SK-N-SH treated with all-trans-retinoic acid at 6 μM for 48 hours (cell line): ENCODE measurements around the gene SULT1A1.
"Not testable (repeated sequence)": the region's sequence is repeated elsewhere in the genome, so short reads cannot be mapped to it uniquely, and the experiment has no call there.

Experiments used
- ATAC-seq: fragments of 200-7000 bp; cut with Tn5 transposase; 3 replicates; pipeline ENCODE4 v1.9.1; 2020; ENCODE audit warnings: mild to moderate bottlenecking, moderate library complexity
- ARNTL ChIP-seq: fragments of 450-650 bp; formaldehyde crosslinking; IDR thresholded peaks from 2 replicates; pipeline ENCODE4 v1.5.0; 2020; ENCODE audit warnings: low read depth, mild to moderate bottlenecking, moderate library complexity, borderline replicate concordance
- CSDC2 ChIP-seq: fragments of 250-450 bp; sonication (Bioruptor Pico); IDR thresholded peaks from 2 replicates; pipeline ENCODE4 v1.5.0; 2020; ENCODE audit warnings: mild to moderate bottlenecking, moderate library complexity
- ESRRG ChIP-seq: fragments of 250-450 bp; sonication (Bioruptor Pico); IDR thresholded peaks from 2 replicates; pipeline ENCODE4 v1.6.1; 2021; ENCODE audit warnings: mild to moderate bottlenecking
- GLIS3 ChIP-seq: fragments of 250-450 bp; sonication (Bioruptor Pico); IDR thresholded peaks from 2 replicates; pipeline ENCODE4 v1.5.0; 2020; ENCODE audit warnings: mild to moderate bottlenecking, moderate library complexity
- OSR1 ChIP-seq: fragments of 250-450 bp; sonication (Bioruptor Pico); IDR thresholded peaks from 2 replicates; pipeline ENCODE4 v1.8.0; 2022; ENCODE audit warnings: moderate library complexity, mild to moderate bottlenecking, inconsistent platforms
- PPARA ChIP-seq: fragments of 250-450 bp; sonication (Bioruptor Pico); IDR thresholded peaks from 2 replicates; pipeline ENCODE4 v1.5.0; 2020; ENCODE audit warnings: mild to moderate bottlenecking, borderline replicate concordance
- TCF4 ChIP-seq: fragments of 250-450 bp; sonication (Bioruptor Pico); IDR thresholded peaks from 2 replicates; pipeline ENCODE4 v1.8.0; 2021; ENCODE audit warnings: mild to moderate bottlenecking, moderate library complexity, borderline replicate concordance
- TOX ChIP-seq: fragments of 250-450 bp; sonication (Bioruptor Pico); IDR thresholded peaks from 2 replicates; pipeline ENCODE4 v1.8.0; 2021; ENCODE audit warnings: mild to moderate bottlenecking, moderate library complexity, borderline replicate concordance
- ZC3H10 ChIP-seq: fragments of 250-450 bp; sonication (Bioruptor Pico); IDR thresholded peaks from 2 replicates; pipeline ENCODE4 v1.5.1; 2021; ENCODE audit warnings: mild to moderate bottlenecking, moderate library complexity
- ZNF70 ChIP-seq: fragments of 450-650 bp; formaldehyde crosslinking; IDR thresholded peaks from 2 replicates; pipeline ENCODE4 v1.5.0; 2020; ENCODE audit warnings: mild to moderate bottlenecking, moderate library complexity
- ZNF8 ChIP-seq: fragments of 450-650 bp; formaldehyde crosslinking; IDR thresholded peaks from 2 replicates; pipeline ENCODE4 v1.5.0; 2020; ENCODE audit warnings: mild to moderate bottlenecking, moderate library complexity
- TF ChIP-seq, protein P1 (sequence below): fragments of 250-450 bp; sonication (Bioruptor Pico); IDR thresholded peaks from 2 replicates; pipeline ENCODE4 v1.5.1; 2021; ENCODE audit warnings: mild to moderate bottlenecking, moderate library complexity
- TF ChIP-seq, protein P2 (sequence below): fragments of 250-450 bp; sonication (Bioruptor Pico); IDR thresholded peaks from 2 replicates; pipeline ENCODE4 v1.8.0; 2021; ENCODE audit warnings: low read depth, mild to moderate bottlenecking, moderate library complexity, borderline replicate concordance
- TF ChIP-seq, protein P3 (sequence below): fragments of 250-450 bp; sonication (Bioruptor Pico); IDR thresholded peaks from 2 replicates; pipeline ENCODE4 v1.5.1; 2020; ENCODE audit warnings: low read depth, mild to moderate bottlenecking, moderate library complexity
- TF ChIP-seq, protein P4 (sequence below): fragments of 250-450 bp; sonication (Bioruptor Pico); IDR thresholded peaks from 2 replicates; pipeline ENCODE4 v1.8.0; 2020; ENCODE audit warnings: mild to moderate bottlenecking, moderate library complexity, borderline replicate concordance
- TF ChIP-seq, protein P5 (sequence below): fragments of 250-450 bp; sonication (Bioruptor Pico); IDR thresholded peaks from 2 replicates; pipeline ENCODE4 v1.5.0; 2020; ENCODE audit warnings: mild to moderate bottlenecking, moderate library complexity

SULT1A1 gene

GRCh38 chr16:28609631-28610594 lies at the start of gene SULT1A1:
Gene SULT1A1 (minus strand): TSS chr16:28610044. CDS start chr16:28608855, 1,189 bp downstream.
- TF ChIP-seq, protein P1, sequence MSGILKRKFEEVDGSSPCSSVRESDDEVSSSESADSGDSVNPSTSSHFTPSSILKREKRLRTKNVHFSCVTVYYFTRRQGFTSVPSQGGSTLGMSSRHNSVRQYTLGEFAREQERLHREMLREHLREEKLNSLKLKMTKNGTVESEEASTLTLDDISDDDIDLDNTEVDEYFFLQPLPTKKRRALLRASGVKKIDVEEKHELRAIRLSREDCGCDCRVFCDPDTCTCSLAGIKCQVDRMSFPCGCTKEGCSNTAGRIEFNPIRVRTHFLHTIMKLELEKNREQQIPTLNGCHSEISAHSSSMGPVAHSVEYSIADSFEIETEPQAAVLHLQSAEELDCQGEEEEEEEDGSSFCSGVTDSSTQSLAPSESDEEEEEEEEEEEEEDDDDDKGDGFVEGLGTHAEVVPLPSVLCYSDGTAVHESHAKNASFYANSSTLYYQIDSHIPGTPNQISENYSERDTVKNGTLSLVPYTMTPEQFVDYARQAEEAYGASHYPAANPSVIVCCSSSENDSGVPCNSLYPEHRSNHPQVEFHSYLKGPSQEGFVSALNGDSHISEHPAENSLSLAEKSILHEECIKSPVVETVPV (CRISPR knock-in tag): no peak
- TF ChIP-seq, protein P2, sequence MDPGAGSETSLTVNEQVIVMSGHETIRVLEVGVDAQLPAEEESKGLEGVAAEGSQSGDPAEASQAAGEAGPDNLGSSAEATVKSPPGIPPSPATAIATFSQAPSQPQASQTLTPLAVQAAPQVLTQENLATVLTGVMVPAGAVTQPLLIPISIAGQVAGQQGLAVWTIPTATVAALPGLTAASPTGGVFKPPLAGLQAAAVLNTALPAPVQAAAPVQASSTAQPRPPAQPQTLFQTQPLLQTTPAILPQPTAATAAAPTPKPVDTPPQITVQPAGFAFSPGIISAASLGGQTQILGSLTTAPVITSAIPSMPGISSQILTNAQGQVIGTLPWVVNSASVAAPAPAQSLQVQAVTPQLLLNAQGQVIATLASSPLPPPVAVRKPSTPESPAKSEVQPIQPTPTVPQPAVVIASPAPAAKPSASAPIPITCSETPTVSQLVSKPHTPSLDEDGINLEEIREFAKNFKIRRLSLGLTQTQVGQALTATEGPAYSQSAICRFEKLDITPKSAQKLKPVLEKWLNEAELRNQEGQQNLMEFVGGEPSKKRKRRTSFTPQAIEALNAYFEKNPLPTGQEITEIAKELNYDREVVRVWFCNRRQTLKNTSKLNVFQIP: no peak
- TF ChIP-seq, protein P3, sequence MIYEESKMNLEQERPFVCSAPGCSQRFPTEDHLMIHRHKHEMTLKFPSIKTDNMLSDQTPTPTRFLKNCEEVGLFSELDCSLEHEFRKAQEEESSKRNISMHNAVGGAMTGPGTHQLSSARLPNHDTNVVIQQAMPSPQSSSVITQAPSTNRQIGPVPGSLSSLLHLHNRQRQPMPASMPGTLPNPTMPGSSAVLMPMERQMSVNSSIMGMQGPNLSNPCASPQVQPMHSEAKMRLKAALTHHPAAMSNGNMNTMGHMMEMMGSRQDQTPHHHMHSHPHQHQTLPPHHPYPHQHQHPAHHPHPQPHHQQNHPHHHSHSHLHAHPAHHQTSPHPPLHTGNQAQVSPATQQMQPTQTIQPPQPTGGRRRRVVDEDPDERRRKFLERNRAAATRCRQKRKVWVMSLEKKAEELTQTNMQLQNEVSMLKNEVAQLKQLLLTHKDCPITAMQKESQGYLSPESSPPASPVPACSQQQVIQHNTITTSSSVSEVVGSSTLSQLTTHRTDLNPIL: no peak
- no peak for TF ChIP-seq ZC3H10 (CRISPR knock-in tag)
- TF ChIP-seq, protein P4, sequence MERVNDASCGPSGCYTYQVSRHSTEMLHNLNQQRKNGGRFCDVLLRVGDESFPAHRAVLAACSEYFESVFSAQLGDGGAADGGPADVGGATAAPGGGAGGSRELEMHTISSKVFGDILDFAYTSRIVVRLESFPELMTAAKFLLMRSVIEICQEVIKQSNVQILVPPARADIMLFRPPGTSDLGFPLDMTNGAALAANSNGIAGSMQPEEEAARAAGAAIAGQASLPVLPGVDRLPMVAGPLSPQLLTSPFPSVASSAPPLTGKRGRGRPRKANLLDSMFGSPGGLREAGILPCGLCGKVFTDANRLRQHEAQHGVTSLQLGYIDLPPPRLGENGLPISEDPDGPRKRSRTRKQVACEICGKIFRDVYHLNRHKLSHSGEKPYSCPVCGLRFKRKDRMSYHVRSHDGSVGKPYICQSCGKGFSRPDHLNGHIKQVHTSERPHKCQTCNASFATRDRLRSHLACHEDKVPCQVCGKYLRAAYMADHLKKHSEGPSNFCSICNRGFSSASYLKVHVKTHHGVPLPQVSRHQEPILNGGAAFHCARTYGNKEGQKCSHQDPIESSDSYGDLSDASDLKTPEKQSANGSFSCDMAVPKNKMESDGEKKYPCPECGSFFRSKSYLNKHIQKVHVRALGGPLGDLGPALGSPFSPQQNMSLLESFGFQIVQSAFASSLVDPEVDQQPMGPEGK: no peak
- no peak for TF ChIP-seq TCF4
- no peak for TF ChIP-seq ZNF70
- no peak for TF ChIP-seq TOX (CRISPR knock-in tag)
- no peak; the same call in 2 of the 3 replicates for ATAC-seq

GRCh38 chr16:28639959-28640358 lies 30.1 kb upstream of the SULT1A1 start:
- ATAC-seq: not testable (repeated sequence)

GRCh38 chr16:28638359-28638758 lies 28.5 kb upstream of the SULT1A1 start:
- ATAC-seq: not testable (repeated sequence)

- ATAC-seq: not testable (repeated sequence)
Measured at GRCh38 chr16:28637765-28638164, 27.9 kb upstream of the SULT1A1 start, which contains the start of gene NPIPB8. Gene NPIPB8 (plus strand): TSS chr16:28638065. CDS start chr16:28638361, 296 bp downstream.

GRCh38 chr16:28636093-28636823 lies 26.4 kb upstream of the SULT1A1 start:
- ATAC-seq: not testable (repeated sequence)

GRCh38 chr16:28630905-28631304 lies 21.1 kb upstream of the SULT1A1 start:
- not testable (repeated sequence) for ATAC-seq

- no peak for ATAC-seq
- TF ChIP-seq, protein P1 (CRISPR knock-in tag): no peak
- TF ChIP-seq PPARA (CRISPR knock-in tag): no peak
- TF ChIP-seq TCF4: no peak
- TF ChIP-seq ZNF8: no peak
- no peak for TF ChIP-seq ESRRG (CRISPR knock-in tag)
- no peak for TF ChIP-seq GLIS3 (CRISPR knock-in tag)
- TF ChIP-seq, protein P3: no peak
- no peak for TF ChIP-seq OSR1
- TF ChIP-seq CSDC2 (CRISPR knock-in tag): no peak
- no peak for TF ChIP-seq ARNTL
- TF ChIP-seq, protein P5, sequence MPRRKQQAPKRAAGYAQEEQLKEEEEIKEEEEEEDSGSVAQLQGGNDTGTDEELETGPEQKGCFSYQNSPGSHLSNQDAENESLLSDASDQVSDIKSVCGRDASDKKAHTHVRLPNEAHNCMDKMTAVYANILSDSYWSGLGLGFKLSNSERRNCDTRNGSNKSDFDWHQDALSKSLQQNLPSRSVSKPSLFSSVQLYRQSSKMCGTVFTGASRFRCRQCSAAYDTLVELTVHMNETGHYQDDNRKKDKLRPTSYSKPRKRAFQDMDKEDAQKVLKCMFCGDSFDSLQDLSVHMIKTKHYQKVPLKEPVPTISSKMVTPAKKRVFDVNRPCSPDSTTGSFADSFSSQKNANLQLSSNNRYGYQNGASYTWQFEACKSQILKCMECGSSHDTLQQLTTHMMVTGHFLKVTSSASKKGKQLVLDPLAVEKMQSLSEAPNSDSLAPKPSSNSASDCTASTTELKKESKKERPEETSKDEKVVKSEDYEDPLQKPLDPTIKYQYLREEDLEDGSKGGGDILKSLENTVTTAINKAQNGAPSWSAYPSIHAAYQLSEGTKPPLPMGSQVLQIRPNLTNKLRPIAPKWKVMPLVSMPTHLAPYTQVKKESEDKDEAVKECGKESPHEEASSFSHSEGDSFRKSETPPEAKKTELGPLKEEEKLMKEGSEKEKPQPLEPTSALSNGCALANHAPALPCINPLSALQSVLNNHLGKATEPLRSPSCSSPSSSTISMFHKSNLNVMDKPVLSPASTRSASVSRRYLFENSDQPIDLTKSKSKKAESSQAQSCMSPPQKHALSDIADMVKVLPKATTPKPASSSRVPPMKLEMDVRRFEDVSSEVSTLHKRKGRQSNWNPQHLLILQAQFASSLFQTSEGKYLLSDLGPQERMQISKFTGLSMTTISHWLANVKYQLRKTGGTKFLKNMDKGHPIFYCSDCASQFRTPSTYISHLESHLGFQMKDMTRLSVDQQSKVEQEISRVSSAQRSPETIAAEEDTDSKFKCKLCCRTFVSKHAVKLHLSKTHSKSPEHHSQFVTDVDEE (CRISPR knock-in tag): no peak
Measured at GRCh38 chr16:28623172-28623711, 13.4 kb upstream of the SULT1A1 start.
